Skeletal muscle satellite cell (primary cell): ENCODE results near the gene LGR6.

Experiments used
- H3K27me3 ChIP-seq: 2 replicates; pipeline ENCODE4 v1.7.0; 2013; ENCODE audit warnings: low read length; ENCODE audit not compliant: control insufficient read depth, insufficient read depth
- H3K36me3 ChIP-seq: 2 replicates; pipeline ENCODE4 v1.7.0; 2013; ENCODE audit warnings: mild to moderate bottlenecking, control low read depth, low read length; ENCODE audit not compliant: insufficient read depth
- H3K4me1 ChIP-seq: 2 replicates; pipeline ENCODE4 v1.7.0; 2013; ENCODE audit warnings: low read length; ENCODE audit not compliant: control insufficient read depth, insufficient read depth
- H3K4me2 ChIP-seq: 2 replicates; pipeline ENCODE4 v1.7.0; 2013; ENCODE audit warnings: mild to moderate bottlenecking, low read length
- H3K4me3 ChIP-seq: 2 replicates; pipeline ENCODE4 v1.7.0; 2013; ENCODE audit warnings: low read length
- H3K9ac ChIP-seq: 2 replicates; pipeline ENCODE4 v1.7.0; 2013; ENCODE audit warnings: mild to moderate bottlenecking, low read depth, low read length, moderate library complexity
- H3K9me3 ChIP-seq: replicated peaks from 2 replicates; pipeline ENCODE4 v1.7.0; 2013; ENCODE audit warnings: mild to moderate bottlenecking, control low read depth, low read length

Gene LGR6

DNA sequence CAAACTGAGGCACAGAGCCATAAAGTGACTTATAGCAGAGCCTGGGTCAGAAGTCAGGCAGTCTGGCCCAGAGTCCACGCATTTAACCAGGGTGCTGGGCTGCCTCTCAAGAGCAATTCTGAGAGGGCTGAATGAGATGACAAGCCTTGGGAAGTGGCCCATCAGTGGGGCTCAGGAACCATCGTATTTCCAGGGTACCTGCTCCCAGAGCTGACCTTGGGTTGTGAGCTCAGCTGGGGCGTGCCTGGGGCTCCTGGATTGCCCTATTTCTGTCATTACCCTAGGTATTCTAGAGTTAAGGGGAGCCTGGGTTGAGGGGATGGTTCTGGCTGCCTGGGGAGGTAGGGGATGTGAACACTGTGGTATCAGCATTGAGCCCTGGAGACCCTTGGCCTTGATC, 49.4 kb downstream of the LGR6 start:
- Histone ChIP-seq H3K36me3 (no peaks in the 10 kb centered on the region), H3K27me3 (peaks cover 47% of the 10 kb centered on the region), H3K4me1 (peaks cover 11% of the 10 kb centered on the region), H3K4me2 (no peak overlapping the region), H3K4me3 (no peak overlapping the region), H3K9ac (no peak overlapping the region), H3K9me3 (no peaks in the 10 kb centered on the region)

DNA sequence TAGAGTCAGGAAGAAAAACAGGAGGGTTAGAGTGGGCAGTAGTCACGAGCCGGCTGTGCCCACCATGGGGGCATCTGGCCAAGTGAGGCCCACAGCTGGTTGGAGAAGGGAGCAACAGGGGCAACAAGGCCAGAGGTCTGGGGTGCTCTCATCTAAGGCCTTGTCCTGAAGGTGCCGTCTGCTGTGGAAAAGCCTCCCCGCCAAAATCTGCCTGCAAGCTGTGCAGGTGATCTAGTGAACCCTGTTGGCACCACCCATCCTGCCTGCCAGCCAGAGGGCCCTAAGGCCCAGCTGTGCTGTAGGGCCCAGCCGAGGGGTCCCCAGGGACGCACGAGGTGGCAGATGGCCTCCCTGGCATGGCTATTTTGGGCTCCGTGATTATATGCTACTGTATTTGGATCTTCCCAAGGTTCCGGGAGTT, 51.3 kb downstream of the LGR6 start:
- Histone ChIP-seq H3K4me3 (no peak overlapping the region), H3K4me2 (no peak overlapping the region), H3K27me3 (peaks cover 58% of the 10 kb centered on the region), H3K36me3 (no peaks in the 10 kb centered on the region), H3K9ac (no peak overlapping the region), H3K4me1 (peaks cover 13% of the 10 kb centered on the region), H3K9me3 (no peaks in the 10 kb centered on the region)

DNA sequence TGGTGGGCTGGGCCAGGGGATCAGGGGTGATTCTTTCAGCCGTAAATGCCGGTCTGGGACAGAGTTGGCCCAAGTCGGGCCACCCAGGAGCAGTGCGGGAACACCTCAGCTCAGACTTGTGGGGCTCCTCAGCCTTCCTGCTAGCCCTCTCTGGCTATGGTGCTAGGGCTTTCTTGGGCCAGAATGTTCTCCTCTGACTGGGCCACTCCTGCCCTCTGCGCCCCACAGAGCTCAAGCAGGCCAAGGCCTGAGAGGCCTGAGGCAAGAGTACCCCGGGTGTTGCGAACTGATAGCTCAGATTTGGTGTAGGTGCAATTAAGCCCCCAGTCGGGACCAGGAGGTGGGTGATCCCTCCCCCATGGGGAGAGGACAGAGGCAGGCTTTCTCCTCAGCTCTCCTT, 51.8 kb downstream of the LGR6 start:
- peaks cover 59% of the 10 kb centered on the region for H3K27me3 ChIP-seq
- no peak overlapping the region for H3K9ac ChIP-seq
- H3K4me1 ChIP-seq = peaks cover 13% of the 10 kb centered on the region
- no peak overlapping the region for H3K4me2 ChIP-seq
- H3K36me3 ChIP-seq = no peaks in the 10 kb centered on the region
- no peak overlapping the region for H3K4me3 ChIP-seq
- no peaks in the 10 kb centered on the region for H3K9me3 ChIP-seq

DNA sequence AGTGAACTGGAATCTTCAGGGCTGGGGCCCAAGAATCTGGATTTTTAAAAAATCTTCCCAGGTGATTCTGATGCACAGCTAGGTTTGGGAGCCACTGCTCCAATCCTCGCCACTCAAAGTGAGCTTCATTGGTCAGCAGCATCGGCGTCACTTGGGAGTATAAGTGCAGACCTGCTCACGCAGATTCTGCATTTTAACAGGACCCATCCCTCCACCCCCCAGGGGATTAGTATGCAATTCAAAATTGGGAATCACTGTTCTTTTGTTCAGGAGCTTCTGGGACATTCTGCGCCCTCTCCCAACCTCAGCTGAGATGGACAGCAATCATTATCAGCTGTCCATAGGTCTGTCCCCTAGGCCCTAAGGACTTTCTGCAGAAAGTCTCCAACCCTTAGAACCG, 53.5 kb downstream of the LGR6 start:
- Histone ChIP-seq H3K4me1 (peaks cover 5% of the 10 kb centered on the region), H3K4me2 (no peak overlapping the region), H3K9me3 (no peaks in the 10 kb centered on the region), H3K9ac (no peak overlapping the region), H3K36me3 (no peaks in the 10 kb centered on the region), H3K4me3 (no peak overlapping the region), H3K27me3 (peaks cover 60% of the 10 kb centered on the region)

GRCh38 chr1:202247837-202248795, 54.5 kb downstream of the LGR6 start:
- Histone ChIP-seq H3K4me1 (peaks cover 5% of the 10 kb centered on the region), H3K9ac (no peak overlapping the region), H3K36me3 (no peaks in the 10 kb centered on the region), H3K4me2 (no peak overlapping the region), H3K9me3 (no peaks in the 10 kb centered on the region), H3K27me3 (peaks cover 59% of the 10 kb centered on the region), H3K4me3 (no peak overlapping the region)

GRCh38 chr1:202248861-202249260, 55.3 kb downstream of the LGR6 start:
- Histone ChIP-seq H3K4me3 (no peak overlapping the region), H3K36me3 (no peaks in the 10 kb centered on the region), H3K27me3 (peaks cover 56% of the 10 kb centered on the region), H3K9me3 (no peaks in the 10 kb centered on the region), H3K9ac (no peak overlapping the region), H3K4me1 (peaks cover 5% of the 10 kb centered on the region), H3K4me2 (no peak overlapping the region)

- Histone ChIP-seq H3K4me1 (peaks cover 5% of the 10 kb centered on the region), H3K4me2 (no peak overlapping the region), H3K36me3 (no peaks in the 10 kb centered on the region), H3K4me3 (no peak overlapping the region), H3K9ac (no peak overlapping the region), H3K27me3 (peaks cover 56% of the 10 kb centered on the region), H3K9me3 (no peaks in the 10 kb centered on the region)
These were observed 55.8 kb downstream of the LGR6 start for GRCh38 chr1:202249436-202249835.

DNA sequence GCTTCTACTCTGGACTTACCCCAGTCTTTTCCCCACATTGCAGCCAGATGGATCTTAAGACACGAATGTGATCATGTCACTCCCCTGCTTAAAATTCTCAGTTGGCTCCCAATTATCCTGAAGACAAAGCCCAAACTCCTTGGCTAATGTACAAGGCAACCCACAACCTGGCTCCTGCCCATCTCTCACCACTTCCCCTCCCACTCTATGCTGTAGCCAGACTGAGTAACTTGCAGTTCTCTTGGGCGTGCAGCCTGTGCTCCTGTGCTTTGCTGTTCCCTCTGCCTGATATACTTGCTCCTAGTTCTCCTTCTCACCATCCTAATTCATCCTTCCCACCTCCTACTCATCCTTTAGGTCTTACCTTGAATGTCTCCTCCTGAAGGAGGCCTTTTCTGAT, 56.2 kb downstream of the LGR6 start:
- Histone ChIP-seq H3K9ac (no peak overlapping the region), H3K4me3 (no peak overlapping the region)

DNA sequence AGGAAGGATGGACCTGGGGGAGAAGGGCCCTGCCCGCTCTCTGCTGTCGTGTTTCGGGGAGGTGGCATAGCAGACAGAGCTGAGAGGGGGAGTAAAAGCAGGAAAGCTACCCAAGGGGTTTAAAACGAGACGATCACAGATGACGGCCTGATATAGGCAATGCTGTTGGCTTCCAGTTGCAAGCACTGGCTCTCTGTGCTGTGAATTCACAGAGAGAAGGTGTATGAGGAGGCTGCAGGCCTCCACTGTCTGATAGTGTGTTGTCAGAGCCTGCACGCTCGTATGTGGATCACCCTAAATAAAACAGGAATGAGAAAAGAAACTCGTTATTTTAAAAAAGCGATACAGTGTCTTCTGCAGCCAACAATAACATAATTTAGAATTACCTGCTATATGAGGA, 57.4 kb downstream of the LGR6 start:
- no peak overlapping the region for H3K9ac ChIP-seq
- peaks cover 5% of the 10 kb centered on the region for H3K4me1 ChIP-seq
- H3K4me2 ChIP-seq = no peak overlapping the region
- H3K27me3 ChIP-seq = peaks cover 64% of the 10 kb centered on the region
- H3K4me3 ChIP-seq = no peak overlapping the region
- H3K36me3 ChIP-seq = no peaks in the 10 kb centered on the region
- no peaks in the 10 kb centered on the region for H3K9me3 ChIP-seq

More for the DNA sequence above, 56.2 kb downstream of the LGR6 start:
- peaks cover 57% of the 10 kb centered on the region for H3K27me3 ChIP-seq
- H3K4me2 ChIP-seq = no peak overlapping the region
- H3K36me3 ChIP-seq = no peaks in the 10 kb centered on the region
- peaks cover 5% of the 10 kb centered on the region for H3K4me1 ChIP-seq
- H3K9me3 ChIP-seq = no peaks in the 10 kb centered on the region

DNA sequence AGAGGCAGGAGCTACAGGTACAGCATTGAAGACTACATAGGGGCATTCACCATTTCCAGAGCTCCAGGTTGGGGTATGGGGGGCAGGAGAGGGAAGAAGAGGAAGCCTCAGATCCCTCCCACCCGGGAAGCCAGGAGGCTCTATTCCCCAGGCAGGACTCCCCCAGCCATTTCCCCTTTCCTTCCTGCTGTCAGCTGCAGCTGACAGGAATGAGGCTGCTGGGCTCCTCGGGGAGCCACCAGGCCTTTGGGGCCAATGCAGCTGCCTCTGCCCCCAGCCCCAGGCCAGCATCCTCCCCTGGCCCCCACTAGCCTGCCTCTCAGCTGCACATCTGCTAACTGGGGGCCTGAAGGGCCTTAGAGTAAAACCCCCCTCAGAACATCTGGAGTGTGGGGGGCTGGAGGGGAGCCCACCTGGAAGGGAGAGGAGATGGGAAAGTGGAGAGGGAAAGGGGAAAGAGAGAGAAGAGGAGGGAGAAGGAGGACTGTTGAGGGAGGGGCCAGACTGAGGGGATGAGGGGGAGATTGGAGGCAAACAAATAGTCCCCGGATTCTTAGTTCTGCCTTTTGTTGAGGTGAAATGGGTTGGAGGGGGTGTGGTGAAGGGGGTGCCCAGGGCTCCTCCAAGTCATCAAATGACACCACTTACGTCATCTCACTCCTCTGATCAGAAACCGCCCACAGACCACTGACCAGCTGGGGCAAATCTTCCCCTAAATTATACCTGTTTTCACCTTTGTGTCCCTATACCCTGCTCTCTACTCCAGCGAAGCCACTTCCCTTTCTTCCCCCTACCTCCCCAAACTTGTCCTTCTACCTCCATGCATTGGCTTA, 58.0 kb downstream of the LGR6 start:
- Histone ChIP-seq H3K9ac (no peak overlapping the region), H3K4me3 (no peak overlapping the region), H3K27me3 (peaks cover 65% of the 10 kb centered on the region), H3K4me1 (peaks cover 5% of the 10 kb centered on the region), H3K9me3 (no peaks in the 10 kb centered on the region), H3K36me3 (no peaks in the 10 kb centered on the region), H3K4me2 (no peak overlapping the region)

DNA sequence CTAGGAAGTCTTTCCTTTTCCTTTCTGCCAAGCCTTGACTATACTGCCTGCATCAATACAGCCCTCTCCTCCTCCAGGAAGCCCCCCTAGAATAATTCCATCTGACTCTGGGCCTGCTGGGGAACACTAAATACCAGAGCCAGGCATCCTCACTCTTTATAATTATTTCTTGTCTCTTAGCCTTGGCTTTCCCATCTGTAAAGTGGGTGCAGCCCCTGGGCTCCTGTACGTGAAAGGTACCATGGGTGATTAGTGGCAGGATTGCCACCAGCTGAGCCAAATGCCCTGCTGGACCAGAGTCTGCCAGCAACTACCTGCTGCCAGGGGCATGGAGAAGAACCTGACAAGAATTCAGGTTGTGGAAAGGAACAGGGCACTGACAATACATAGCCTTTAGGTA, 58.7 kb downstream of the LGR6 start:
- Histone ChIP-seq H3K4me3 (no peak overlapping the region), H3K36me3 (no peaks in the 10 kb centered on the region), H3K4me2 (no peak overlapping the region), H3K9ac (no peak overlapping the region), H3K4me1 (peaks cover 5% of the 10 kb centered on the region), H3K9me3 (no peaks in the 10 kb centered on the region), H3K27me3 (peaks cover 65% of the 10 kb centered on the region)
